Islet of Langerhans (tissue), 1 donor: ENCODE measurements around the gene PGM2L1.
A peak's percentile ranks its signal among the peaks of the same experiment; 100 is the strongest.
"Not testable (repeated sequence)": the region's sequence is repeated elsewhere in the genome, so short reads cannot be mapped to it uniquely, and the experiment has no call there.

Experiments
- FAIRE-seq: peaks from one replicate; lab custom pipeline; 2011; peaks lifted over from hg19 to GRCh38; lab: Jason Lieb, UNC

PGM2L1 gene

DNA sequence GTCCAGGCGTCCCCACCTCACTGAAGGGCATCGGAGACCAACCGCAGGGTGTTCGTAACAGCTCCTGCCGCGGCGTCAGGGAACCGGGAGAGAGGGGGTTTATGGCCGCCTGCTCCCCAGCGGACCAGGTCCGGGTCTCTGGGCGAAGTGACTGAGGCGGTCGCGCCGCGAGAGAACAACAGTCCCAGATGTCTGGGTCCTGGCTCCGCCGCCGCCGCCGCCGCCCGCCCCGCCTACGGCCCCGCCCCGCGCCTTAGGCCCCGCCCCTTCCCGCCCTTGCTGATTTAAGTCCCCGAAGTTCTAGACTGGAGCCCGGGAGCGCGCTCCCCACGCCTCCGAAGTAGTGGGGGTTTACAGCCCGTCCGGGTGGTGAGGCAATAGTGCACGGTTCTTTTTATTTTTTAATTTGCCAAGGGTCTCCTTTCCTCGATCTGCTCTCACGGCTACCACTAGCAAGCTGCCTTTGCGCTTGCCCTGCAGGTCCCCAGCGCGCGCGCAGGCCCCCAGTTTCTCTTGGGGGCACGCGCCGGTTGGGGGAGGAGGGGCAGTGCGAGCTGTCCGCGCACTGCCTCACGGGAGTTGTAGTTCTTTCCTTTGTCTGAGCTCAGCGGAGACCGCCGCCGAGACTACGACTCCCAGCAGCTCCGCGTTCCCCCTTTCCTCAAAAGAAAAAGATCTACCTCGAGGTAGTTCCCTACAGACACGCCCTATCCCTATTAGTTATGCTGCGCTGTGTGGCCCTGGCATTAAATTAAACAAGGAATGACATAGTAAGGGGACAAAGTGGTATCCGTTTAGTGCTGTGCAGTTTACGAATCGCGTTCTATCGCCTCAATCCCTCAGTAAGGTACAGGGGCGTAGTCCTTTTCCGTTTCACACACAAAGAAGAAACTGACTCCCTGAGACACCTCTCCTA lies at the start of gene PGM2L1:
PGM2L1 (minus strand) TSS at position 190 of the 916 bp plus-strand sequence. CDS start 272 bp downstream, outside the sequence.
- FAIRE-seq: peak; percentile 74

GRCh38 chr11:74447720-74448119 lies 49.5 kb upstream of the PGM2L1 start:
- FAIRE-seq: no peak

DNA sequence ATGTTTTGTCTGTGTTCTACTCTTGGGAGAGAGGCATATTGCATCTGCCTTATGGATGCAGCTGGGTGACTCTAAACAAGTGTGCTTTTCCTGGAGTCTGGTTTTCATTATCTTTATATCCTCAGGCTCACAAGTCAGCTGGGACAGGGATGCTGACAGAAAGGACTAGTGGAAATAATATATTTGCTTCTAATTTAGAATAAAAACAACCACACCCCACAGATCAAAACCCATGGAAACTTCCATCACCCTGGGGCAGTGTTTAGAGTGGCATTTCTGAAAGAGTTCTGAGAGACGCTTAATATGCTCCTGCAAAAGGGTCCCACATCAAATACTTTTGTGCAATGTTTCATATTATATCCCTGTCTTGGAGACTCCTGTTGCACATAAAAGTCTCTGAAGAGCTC lies 48.3 kb upstream of the PGM2L1 start:
- no peak for FAIRE-seq

GRCh38 chr11:74444173-74444826 lies 46.1 kb upstream of the PGM2L1 start:
- FAIRE-seq: no peak

DNA sequence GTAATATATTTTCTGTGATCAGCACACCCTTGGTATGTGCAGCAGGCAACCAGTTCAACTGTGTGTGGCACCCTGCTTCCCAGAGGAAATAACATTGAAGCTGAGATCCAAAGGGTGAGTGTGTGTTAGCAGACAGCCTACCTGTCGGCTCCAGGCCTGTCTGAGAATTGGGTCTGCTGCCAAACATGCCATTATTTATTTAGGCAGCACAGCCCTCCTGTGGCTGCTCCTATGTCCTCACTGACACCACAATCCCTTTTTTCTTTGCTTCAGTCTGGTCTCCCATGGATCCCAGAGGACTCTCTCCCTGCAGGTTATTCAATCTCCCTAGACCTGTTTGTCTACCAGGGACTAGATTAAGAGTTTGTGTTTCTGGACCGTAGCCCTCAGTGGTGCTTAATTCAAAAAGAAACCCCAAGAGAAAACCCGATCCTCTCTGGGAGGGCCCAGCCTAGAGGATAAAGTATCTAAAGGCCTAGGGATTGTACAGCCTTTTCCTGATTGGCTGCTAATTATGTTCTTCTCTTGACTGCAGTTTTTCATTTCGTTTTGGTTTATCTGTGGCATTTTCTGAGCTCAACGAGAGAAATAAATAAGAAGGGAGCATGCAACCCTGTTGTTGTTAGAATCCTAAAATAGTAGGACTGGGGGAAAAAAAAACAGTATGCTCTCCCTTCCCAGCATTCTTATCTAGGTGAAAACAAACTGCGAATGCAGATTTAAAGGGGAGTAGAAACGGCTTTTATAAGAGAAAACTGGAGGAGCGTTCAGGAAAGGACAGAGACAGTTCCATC lies 45.0 kb upstream of the PGM2L1 start:
- no peak for FAIRE-seq

GRCh38 chr11:74442636-74443035 lies 44.4 kb upstream of the PGM2L1 start:
- FAIRE-seq: no peak

GRCh38 chr11:74438681-74439080 lies 40.4 kb upstream of the PGM2L1 start:
- FAIRE-seq: no peak

DNA sequence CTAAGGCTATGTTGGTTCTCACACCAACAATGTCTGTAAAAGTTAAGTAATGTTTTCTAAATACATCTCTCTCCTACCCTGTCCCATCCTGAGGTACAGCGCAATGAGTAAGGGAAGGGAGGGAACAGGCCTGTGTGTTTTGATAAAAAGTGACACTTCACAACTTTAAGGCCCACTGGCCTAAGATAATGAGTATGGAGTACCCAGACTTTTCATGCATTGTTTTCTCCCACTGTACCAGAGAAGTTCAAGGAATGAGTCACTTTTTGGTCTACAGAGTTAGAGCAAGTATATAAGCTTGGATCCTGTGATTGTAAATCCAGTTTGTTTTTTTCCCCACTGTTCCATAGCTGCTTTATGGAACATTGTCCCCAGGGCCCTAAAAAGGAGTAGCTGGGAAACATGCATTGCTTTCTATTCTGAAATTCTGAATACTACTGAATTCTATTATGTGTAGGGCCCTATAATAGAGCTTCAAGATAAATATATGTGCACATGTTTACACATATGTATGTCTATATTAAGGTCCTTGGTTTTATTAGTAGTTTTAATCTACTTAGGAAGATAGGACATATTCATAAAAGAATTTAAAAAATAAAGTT lies 39.3 kb upstream of the PGM2L1 start:
- FAIRE-seq: no peak

GRCh38 chr11:74434528-74434927 lies 36.3 kb upstream of the PGM2L1 start:
- no peak for FAIRE-seq

- no peak for FAIRE-seq
Observed at GRCh38 chr11:74429205-74429604, 31.0 kb upstream of the PGM2L1 start.

- no peak for FAIRE-seq
Observed at GRCh38 chr11:74427384-74427886, 29.2 kb upstream of the PGM2L1 start.

GRCh38 chr11:74425100-74425499 lies 26.9 kb upstream of the PGM2L1 start:
- FAIRE-seq: no peak

GRCh38 chr11:74418509-74418895 lies 20.3 kb upstream of the PGM2L1 start:
- FAIRE-seq: peak; percentile 84

- FAIRE-seq: no peak
Observed at GRCh38 chr11:74417860-74418508, 19.8 kb upstream of the PGM2L1 start.

- no peak for FAIRE-seq
Observed at GRCh38 chr11:74417379-74417804, 19.2 kb upstream of the PGM2L1 start.

- not testable (repeated sequence) for FAIRE-seq
Observed at GRCh38 chr11:74416974-74417373, 18.7 kb upstream of the PGM2L1 start.

DNA sequence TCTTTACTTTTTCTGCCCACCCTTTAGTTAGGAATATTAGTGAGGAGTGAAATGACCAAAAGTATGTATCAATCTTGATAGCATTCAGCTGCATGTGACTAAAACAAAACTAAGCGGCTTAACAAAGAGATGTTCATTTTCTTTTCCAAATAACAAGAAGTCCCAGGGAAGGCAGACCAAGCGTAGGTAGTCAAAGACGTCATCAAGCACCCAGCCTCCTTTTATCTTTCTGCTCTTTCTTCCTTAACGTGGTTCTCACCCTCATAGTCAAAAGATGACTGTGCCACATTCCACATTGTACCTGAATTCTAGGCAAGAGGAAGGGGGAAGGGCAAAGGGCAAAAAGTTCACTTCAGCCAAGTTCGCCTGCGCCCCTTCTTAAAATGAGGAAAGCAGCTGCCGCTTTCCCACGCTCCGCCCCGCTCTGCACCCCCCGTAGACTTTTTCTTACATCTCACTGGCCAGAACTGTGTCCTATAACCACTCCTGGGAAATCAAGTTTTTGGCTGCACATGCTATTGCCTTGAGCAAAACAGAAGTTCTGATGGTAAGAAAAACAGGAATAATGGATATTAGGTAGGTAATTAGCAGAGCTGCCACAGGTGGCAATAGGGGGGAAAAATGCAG lies 14.6 kb upstream of the PGM2L1 start:
- no peak for FAIRE-seq

- FAIRE-seq: no peak
Observed at GRCh38 chr11:74412321-74412720, 14.1 kb upstream of the PGM2L1 start.

DNA sequence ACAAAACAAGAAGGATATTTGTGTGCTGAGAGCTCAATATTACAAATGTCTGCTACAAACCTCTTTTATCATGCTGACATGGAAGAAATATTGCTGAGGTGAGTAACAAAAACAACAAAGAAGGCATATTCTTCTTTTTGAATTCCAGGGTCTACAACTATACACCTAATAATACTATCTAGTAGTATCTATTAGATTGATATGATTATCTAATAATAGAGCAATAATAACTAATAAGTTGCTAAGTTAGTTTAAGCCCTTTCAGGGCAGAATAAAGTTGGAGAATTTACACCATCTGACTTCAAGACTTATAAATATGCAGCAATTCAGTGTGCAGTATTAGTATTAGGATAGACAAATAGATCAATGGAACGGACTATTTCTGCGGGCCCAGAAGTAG lies 11.4 kb upstream of the PGM2L1 start:
- FAIRE-seq: no peak

DNA sequence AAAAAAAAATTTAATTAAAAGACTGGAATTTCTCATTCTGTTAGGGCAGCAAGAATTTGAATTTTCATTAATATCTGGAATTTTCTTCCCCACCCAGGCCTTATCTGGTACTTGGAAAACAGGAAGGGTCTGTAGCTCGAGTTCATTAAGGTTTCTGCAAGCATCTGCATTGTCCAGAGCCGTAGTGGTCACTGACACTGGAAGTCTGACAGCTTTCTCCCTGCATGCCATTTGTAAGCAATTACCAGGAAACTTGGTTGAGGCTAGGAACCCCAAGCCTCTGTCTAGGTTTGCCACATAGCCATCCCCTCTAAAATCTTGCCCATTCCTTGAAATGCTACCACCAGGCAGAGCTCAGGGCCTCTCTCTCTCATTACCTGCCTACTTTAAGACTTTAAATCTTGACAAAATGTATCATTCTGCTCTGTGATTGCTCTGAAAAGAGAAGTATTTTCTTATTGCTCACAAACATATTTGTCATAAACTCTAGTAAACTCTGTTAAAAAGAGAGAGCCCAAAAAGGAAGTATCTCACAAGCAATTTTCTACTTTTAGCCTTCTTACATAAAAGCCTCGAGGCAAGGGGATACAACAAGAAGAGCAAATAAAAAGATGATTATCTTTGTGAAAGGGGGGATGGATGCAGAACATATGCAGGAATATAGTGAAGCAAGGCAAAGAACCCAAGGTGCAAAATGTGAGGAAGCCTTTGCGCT lies 5.5 kb upstream of the PGM2L1 start:
- FAIRE-seq: no peak
